RPMI7951 (cell line): ENCODE data around the gene NUP85. TPM values are rescaled to one million over a fixed set of nuclear protein-coding genes. Genes with fewer than 3 reads are reported as not detected.
"Not testable (repeated sequence)": the region's sequence is repeated elsewhere in the genome, so short reads cannot be mapped to it uniquely, and the experiment has no call there.

Experiments used
- DNase-seq: peaks from one replicate; pipeline ENCODE4 v3.0.0-alpha.2; 2012; ENCODE audit warnings: low read depth
- total RNA-seq: library from RNA; depleted of rRNA; stranded (reverse); fragments of >200 nt; shearing (Covaris generic); gene quantifications from 2 replicates; pipeline ENCODE4 v1.2.3, GENCODE V29; 2014; rRNA removed

NUP85 gene
- total RNA-seq: 58.0 and 62.7 TPM in 2 replicates

GRCh38 chr17:75205037-75205792, at the start of gene NUP85:
Gene NUP85 (plus strand): TSS chr17:75205679. CDS start chr17:75205762, 83 bp downstream.
- DNase-seq: peak; percentile 93

GRCh38 chr17:75158480-75158879, 47.0 kb upstream of the NUP85 start:
- not testable (repeated sequence) for DNase-seq

GRCh38 chr17:75159196-75160031, 46.1 kb upstream of the NUP85 start:
- peak; percentile 7 for DNase-seq

GRCh38 chr17:75160211-75160610, 45.3 kb upstream of the NUP85 start:
- no peak for DNase-seq

- no peak for DNase-seq
Observed at GRCh38 chr17:75163074-75163473, 42.4 kb upstream of the NUP85 start.

GRCh38 chr17:75164606-75165005, 40.9 kb upstream of the NUP85 start:
- not testable (repeated sequence) for DNase-seq

- DNase-seq: no peak
Observed at GRCh38 chr17:75168998-75169397, 36.5 kb upstream of the NUP85 start.

- DNase-seq: no peak
Observed at GRCh38 chr17:75173526-75173925, 32.0 kb upstream of the NUP85 start.

GRCh38 chr17:75174996-75175395, 30.5 kb upstream of the NUP85 start:
- no peak for DNase-seq

- no peak for DNase-seq
Observed at GRCh38 chr17:75176625-75177024, 28.9 kb upstream of the NUP85 start.

- no peak for DNase-seq
Observed at GRCh38 chr17:75178453-75178852, 27.0 kb upstream of the NUP85 start.

GRCh38 chr17:75181110-75181509, 24.4 kb upstream of the NUP85 start:
- no peak for DNase-seq

GRCh38 chr17:75181608-75182318, 23.7 kb upstream of the NUP85 start:
- DNase-seq: peak; percentile 14

GRCh38 chr17:75182319-75182568, 23.2 kb upstream of the NUP85 start:
- DNase-seq: no peak

- DNase-seq: peak; percentile 91
Observed at GRCh38 chr17:75182569-75183436, 22.7 kb upstream of the NUP85 start, which contains the start of gene SUMO2. Gene SUMO2 (minus strand): TSS chr17:75182959. CDS start chr17:75182834, 125 bp downstream.

- DNase-seq: no peak
Observed at GRCh38 chr17:75183999-75184884, 21.2 kb upstream of the NUP85 start.

GRCh38 chr17:75188614-75189013, 16.9 kb upstream of the NUP85 start:
- no peak for DNase-seq

GRCh38 chr17:75191584-75191983, 13.9 kb upstream of the NUP85 start:
- peak; percentile 24 for DNase-seq

GRCh38 chr17:75194879-75195278, 10.6 kb upstream of the NUP85 start:
- DNase-seq: peak; percentile 56

GRCh38 chr17:75199886-75200618, 5.4 kb upstream of the NUP85 start:
- DNase-seq: no peak
